KMS-11 (cell line): ENCODE data around the gene PTPRN2.

Source experiments
- H2AFZ ChIP-seq: fragments of 200-600 bp; sonication (generic); 2 replicates; pipeline ENCODE4 v1.6.1; 2016; ENCODE audit warnings: antibody characterized with exemption, mixed run types, low read depth
- H3K27ac ChIP-seq: fragments of 200-600 bp; sonication (generic); 2 replicates; pipeline ENCODE4 v1.6.1; 2016; ENCODE audit warnings: mild to moderate bottlenecking, mixed run types
- H3K27me3 ChIP-seq: fragments of 200-600 bp; sonication (generic); 2 replicates; pipeline ENCODE4 v1.6.1; 2017; ENCODE audit warnings: mild to moderate bottlenecking, low read depth, mixed run types, moderate library complexity; ENCODE audit not compliant: insufficient read depth
- H3K36me3 ChIP-seq: fragments of 200-600 bp; sonication (generic); 2 replicates; pipeline ENCODE4 v1.6.1; 2017; ENCODE audit warnings: mild to moderate bottlenecking, mixed run types; ENCODE audit not compliant: insufficient read depth
- H3K4me1 ChIP-seq: fragments of 200-600 bp; sonication (generic); 2 replicates; pipeline ENCODE4 v1.6.1; 2016; ENCODE audit warnings: mild to moderate bottlenecking, low read depth, mixed run types; ENCODE audit not compliant: poor library complexity, severe bottlenecking
- H3K4me2 ChIP-seq: fragments of 200-600 bp; sonication (generic); 2 replicates; pipeline ENCODE4 v1.7.0; 2016; ENCODE audit warnings: mild to moderate bottlenecking, mixed run types
- H3K4me3 ChIP-seq: fragments of 200-600 bp; sonication (generic); IDR thresholded peaks from 2 replicates; pipeline ENCODE4 v1.6.1; 2017; ENCODE audit warnings: low read depth, low read length, mixed read lengths; ENCODE audit not compliant: insufficient read depth
- H3K79me2 ChIP-seq: fragments of 200-600 bp; sonication (generic); 2 replicates; pipeline ENCODE4 v1.6.1; 2016; ENCODE audit warnings: low read depth, mixed run types; ENCODE audit not compliant: insufficient read depth
- H3K9ac ChIP-seq: fragments of 200-600 bp; sonication (generic); 2 replicates; pipeline ENCODE4 v1.6.1; 2016; ENCODE audit warnings: mild to moderate bottlenecking, mixed run types
- H4K20me1 ChIP-seq: fragments of 200-600 bp; sonication (generic); 2 replicates; pipeline ENCODE4 v1.6.1; 2016; ENCODE audit warnings: mild to moderate bottlenecking, mixed run types; ENCODE audit not compliant: insufficient read depth
- CTCF ChIP-seq: fragments of 200-600 bp; sonication (generic); conservative IDR thresholded peaks from 2 replicates; pipeline ENCODE4 v1.6.1; 2017; ENCODE audit warnings: low read depth, mild to moderate bottlenecking, antibody characterized with exemption, low read length, moderate library complexity, mixed read lengths

PTPRN2 gene

GRCh38 chr7:158568974-158569857 is 18.4 kb downstream of the PTPRN2 start:
- Histone ChIP-seq H3K4me1 (no peaks in the 10 kb centered on the region), H3K27me3 (peaks cover 25% of the 10 kb centered on the region; the same call in 1 of the 2 replicates), H3K27ac (no peak overlapping the region), H2AFZ (no peak overlapping the region), H3K9ac (no peak overlapping the region), H3K4me3 (no peak overlapping the region), H3K4me2 (no peak overlapping the region), H3K79me2 (no peaks in the 10 kb centered on the region), H4K20me1 (no peaks in the 10 kb centered on the region), H3K36me3 (no peaks in the 10 kb centered on the region)
- no peak for TF ChIP-seq CTCF

- Histone ChIP-seq H3K36me3 (no peaks in the 10 kb centered on the region), H3K79me2 (no peaks in the 10 kb centered on the region), H3K9ac (no peak overlapping the region), H3K27me3 (peaks cover 42% of the 10 kb centered on the region; the same call in 1 of the 2 replicates), H3K4me2 (no peak overlapping the region), H2AFZ (no peak overlapping the region), H4K20me1 (no peaks in the 10 kb centered on the region), H3K4me1 (no peaks in the 10 kb centered on the region), H3K4me3 (no peak overlapping the region), H3K27ac (no peak overlapping the region)
- no peak for TF ChIP-seq CTCF
Observed at GRCh38 chr7:158567153-158567603, 20.4 kb downstream of the PTPRN2 start.

- no peak for TF ChIP-seq CTCF
Observed at GRCh38 chr7:158564663-158565035, 23.0 kb downstream of the PTPRN2 start.

GRCh38 chr7:158563911-158564662 is 23.5 kb downstream of the PTPRN2 start:
- Histone ChIP-seq H2AFZ (no peak overlapping the region), H3K27ac (no peak overlapping the region), H3K9ac (no peak overlapping the region), H3K27me3 (peaks cover 67% of the 10 kb centered on the region; the same call in 1 of the 2 replicates), H3K4me3 (no peak overlapping the region), H3K4me2 (no peak overlapping the region), H3K36me3 (no peaks in the 10 kb centered on the region), H3K4me1 (no peaks in the 10 kb centered on the region), H4K20me1 (no peaks in the 10 kb centered on the region), H3K79me2 (no peaks in the 10 kb centered on the region)
- TF ChIP-seq CTCF: no peak

More at GRCh38 chr7:158564663-158565035, 23.0 kb downstream of the PTPRN2 start:
- Histone ChIP-seq H3K27ac (no peak overlapping the region), H3K9ac (no peak overlapping the region), H3K27me3 (peaks cover 65% of the 10 kb centered on the region; the same call in 1 of the 2 replicates), H3K36me3 (no peaks in the 10 kb centered on the region), H3K4me2 (no peak overlapping the region), H3K79me2 (no peaks in the 10 kb centered on the region), H4K20me1 (no peaks in the 10 kb centered on the region), H2AFZ (no peak overlapping the region), H3K4me1 (no peaks in the 10 kb centered on the region), H3K4me3 (no peak overlapping the region)
